NCI-H526 treated with DMSO at 0.1 percent for 48 hours (cell line): ENCODE measurements around the gene C4A.
"Not testable (repeated sequence)": the region's sequence is repeated elsewhere in the genome, so short reads cannot be mapped to it uniquely, and the experiment has no call there.

Experiments
- DNase-seq: peaks from one replicate; lab custom pipeline; 2025; lab: John Stamatoyannopoulos, UW

C4A gene

GRCh38 chr6:31980998-31981397 is 859 bp upstream of the C4A start:
- not testable (repeated sequence) for DNase-seq

- DNase-seq = not testable (repeated sequence)
Measured at GRCh38 chr6:31989363-31989762, 7.5 kb downstream of the C4A start.

DNA sequence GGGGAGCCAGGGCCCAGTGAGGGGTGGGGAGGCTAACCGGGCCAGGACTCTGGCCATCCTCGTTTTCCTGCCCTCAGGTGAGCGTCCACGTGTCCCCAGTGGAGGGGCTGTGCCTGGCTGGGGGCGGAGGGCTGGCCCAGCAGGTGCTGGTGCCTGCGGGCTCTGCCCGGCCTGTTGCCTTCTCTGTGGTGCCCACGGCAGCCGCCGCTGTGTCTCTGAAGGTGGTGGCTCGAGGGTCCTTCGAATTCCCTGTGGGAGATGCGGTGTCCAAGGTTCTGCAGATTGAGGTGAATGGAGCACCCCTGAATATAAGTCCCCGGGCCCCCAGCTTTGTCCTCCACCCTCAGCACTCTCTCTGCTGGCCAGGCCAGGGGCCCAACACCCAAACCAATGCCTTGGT is 12.6 kb downstream of the C4A start:
- DNase-seq = not testable (repeated sequence)

GRCh38 chr6:31996385-31996784 is 14.5 kb downstream of the C4A start:
- not testable (repeated sequence) for DNase-seq

GRCh38 chr6:32002546-32003268 is 20.9 kb downstream of the C4A start:
- not testable (repeated sequence) for DNase-seq

GRCh38 chr6:32003301-32003700 is 21.4 kb downstream of the C4A start:
- DNase-seq = not testable (repeated sequence)

DNA sequence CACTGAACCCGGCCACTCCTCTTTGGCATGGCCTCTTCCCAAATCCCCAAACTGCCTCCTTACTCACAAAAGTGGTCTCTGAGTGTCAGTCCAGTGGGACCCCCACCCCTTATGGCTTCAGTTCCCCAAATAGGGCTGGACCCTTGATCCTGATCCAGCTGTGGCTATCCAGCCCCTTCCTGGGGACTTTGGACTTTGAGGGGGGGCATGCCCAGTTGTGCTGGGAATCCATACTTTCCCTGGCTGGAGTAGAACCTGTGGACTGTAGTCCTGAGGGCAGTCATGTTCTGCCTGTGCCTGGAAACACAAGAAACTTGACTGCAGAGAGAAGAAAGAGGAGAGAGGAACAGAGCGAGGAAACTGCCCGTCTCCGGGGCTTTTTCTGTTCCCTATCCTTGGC is 22.5 kb downstream of the C4A start:
- not testable (repeated sequence) for DNase-seq

DNA sequence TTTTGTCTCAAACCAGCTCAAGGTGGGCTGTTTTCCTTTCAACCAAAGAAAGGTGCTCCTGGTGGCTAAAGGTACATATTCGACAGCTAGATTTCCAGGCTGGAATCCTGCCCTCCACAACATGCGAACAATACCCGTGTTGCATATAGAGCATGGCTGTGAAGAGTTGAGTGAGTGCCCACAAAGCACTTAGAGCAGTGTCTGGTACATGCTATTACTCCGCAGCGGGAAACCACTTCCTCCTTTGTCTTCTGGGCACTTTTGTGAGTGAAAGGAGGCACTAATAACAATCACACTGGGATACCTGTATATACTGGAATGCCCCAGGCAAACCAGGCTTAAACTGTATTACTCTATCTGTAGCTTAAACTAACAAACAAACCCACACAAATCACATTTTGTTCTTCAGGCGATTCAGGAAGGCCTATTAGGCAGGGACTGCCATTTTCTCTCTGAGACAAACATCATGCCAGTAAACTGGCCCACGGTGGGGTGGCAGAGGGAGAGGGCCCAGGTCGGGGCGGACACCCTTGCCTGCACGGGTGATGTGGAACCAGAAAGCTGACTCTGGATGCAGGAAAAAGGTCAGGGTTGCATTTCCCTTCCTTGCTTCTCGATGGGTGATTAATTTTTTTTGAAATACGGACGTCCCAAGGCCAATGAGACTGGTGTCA is 23.1 kb downstream of the C4A start:
- DNase-seq = not testable (repeated sequence)

DNA sequence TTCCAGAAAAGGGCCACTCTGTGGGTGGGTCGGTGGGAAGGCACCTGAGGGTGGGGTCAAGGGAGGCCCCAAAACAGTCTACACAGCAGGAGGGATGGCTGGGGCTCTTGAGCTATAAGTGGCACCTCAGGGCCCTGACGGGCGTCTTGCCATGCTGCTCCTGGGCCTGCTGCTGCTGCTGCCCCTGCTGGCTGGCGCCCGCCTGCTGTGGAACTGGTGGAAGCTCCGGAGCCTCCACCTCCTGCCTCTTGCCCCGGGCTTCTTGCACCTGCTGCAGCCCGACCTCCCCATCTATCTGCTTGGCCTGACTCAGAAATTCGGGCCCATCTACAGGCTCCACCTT is 23.7 kb downstream of the C4A start:
- not testable (repeated sequence) for DNase-seq

GRCh38 chr6:32005991-32006529 is 24.2 kb downstream of the C4A start:
- DNase-seq = not testable (repeated sequence)

- not testable (repeated sequence) for DNase-seq
Measured at GRCh38 chr6:32007086-32007485, 25.2 kb downstream of the C4A start.

DNA sequence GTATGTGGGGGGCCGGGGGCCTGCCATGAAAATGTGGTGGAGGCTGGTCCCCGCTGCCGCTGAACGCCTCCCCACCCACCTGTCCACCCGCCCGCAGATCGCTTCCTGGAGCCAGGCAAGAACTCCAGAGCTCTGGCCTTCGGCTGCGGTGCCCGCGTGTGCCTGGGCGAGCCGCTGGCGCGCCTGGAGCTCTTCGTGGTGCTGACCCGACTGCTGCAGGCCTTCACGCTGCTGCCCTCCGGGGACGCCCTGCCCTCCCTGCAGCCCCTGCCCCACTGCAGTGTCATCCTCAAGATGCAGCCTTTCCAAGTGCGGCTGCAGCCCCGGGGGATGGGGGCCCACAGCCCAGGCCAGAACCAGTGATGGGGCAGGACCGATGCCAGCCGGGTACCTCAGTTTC is 26.2 kb downstream of the C4A start:
- not testable (repeated sequence) for DNase-seq

DNA sequence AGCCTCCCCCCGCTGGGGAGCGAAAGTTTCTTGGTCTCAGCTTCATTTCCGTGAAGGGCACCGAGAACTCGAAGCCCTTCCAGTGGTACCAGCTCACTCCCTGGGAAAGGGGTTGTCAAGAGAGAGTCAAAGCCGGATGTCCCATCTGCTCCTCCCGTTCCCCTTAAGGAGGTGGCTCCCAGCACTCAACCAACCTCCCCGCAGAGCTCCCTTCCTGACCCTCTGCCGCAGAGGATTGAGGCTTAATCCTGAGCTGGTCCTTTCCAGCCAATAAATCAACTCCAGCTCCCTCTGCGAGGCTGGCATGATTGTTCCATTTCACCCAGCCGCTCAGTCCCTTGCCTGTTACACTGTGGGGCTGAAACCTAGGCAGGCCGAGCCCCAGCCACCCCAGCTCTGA is 26.8 kb downstream of the C4A start:
- not testable (repeated sequence) for DNase-seq

- not testable (repeated sequence) for DNase-seq
Measured at GRCh38 chr6:32009537-32009936, 27.7 kb downstream of the C4A start.

DNA sequence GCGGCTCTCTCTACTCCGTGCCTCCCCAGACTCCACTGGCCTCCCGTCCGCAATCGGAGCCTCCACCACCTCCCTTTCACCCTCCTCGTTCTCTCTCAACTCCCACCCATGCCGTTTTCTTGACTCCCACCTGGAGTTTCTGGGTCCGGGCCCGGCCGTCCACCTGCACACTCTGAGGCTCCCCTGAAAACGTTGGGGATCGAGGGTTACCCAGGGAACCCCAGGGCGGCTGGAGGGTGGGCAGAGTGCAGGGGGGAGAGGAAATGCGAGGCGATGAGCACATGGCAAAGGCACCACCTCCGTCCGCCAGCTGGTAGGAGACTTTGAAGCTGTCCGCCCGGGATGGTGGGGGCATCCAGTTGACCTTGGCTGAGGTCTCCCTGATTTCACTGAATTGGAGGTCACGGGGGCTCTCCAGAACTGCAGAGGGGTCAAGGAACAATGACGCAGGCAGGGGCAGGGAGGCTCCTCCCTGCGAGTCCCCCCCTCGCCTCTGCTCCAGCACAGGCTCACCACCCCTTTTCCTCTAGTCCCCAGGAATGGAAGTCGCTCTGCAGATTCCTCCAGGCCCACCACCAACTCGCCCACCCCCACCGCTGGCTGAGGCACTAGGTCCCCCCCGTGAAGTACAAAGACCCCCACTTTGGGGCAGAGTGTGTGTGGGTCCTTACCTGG is 29.1 kb downstream of the C4A start:
- not testable (repeated sequence) for DNase-seq

DNA sequence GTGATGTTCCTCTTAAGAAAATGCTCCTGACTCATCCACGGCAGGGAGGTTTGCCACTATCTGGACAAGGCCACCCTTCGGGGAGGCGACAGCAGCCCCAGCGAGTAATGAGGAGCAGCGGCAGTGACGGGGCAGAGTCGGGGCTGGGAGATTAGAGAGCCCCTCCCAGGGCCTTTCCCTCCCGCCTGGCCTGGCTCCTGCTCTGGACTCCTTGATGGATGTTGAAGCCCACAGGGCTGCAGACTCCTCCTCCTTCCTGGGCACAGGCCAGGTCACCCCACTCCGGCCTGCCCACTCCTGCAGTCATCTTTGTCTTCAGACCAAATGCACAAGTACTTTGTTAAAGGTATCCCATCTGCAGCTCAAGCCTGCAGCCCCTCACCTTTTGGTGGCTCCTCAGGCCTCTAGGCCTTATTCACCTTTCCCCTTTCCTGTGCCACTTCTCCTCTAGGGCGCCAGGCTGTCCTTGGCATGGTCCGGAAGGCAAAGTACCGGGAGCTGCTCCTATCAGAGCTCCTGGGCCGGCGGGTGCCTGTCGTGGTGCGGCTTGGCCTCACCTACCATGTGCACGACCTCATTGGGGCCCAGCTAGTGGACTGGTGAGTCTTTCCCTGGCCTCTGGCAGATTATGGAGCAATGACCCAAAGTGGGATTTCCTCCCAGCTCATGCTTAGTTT is 31.2 kb downstream of the C4A start:
- not testable (repeated sequence) for DNase-seq

DNA sequence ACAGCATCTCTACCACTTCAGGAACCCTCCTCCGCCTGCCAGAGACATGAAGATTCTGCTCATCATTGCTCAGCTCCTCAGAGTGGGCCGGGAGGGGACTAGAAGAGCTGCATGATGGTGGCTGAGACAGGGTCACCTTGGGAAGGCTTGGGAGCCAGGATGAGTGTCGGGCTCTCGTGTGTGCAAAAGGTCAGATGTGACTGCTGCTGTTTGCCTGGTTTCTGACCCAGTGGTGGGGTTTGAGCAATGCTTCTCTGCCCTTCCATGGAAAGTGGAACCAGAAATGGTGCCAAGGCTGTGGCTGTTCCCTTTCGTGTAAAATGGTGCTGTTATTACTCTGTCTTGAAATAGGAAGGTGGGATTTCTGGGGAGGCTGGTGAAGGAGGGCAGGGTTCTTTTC is 31.9 kb downstream of the C4A start:
- not testable (repeated sequence) for DNase-seq

DNA sequence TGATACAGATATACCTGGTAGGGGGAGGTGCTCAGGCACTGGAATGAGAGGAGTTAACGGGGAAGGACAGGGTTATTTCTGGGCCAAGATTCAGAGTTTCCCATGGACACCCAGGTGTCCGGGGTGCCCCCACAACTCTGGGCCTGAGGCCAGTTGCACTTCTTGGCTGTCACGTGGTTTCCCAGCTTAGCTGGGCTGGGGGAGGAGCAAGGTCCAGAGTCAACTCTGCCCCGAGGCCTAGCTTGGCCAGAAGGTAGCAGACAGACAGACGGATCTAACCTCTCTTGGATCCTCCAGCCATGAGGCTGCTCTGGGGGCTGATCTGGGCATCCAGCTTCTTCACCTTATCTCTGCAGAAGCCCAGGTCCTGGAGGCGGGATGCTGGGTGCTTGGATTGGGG is 32.7 kb downstream of the C4A start, which contains the start of gene C4B:
Gene C4B, plus strand, starts transcription at position 249 of the 400 bp plus-strand sequence. Its CDS starts 51 bp downstream, at position 300.
- DNase-seq = not testable (repeated sequence)

- DNase-seq = not testable (repeated sequence)
Measured at GRCh38 chr6:32022100-32022499, 40.2 kb downstream of the C4A start.

GRCh38 chr6:32028631-32029030 is 46.8 kb downstream of the C4A start:
- DNase-seq = not testable (repeated sequence)

GRCh38 chr6:32029553-32029952 is 47.7 kb downstream of the C4A start:
- not testable (repeated sequence) for DNase-seq
